K562 treated with DMSO at 1 percent for 24 hours (cell line): ENCODE results near the gene MAP7. TPM values are rescaled to one million over a fixed set of nuclear protein-coding genes. Genes with fewer than 3 reads are reported as not detected.

Source experiments
- total RNA-seq: library from RNA; unstranded; fragments of 300-600 nt; gene quantifications from 2 replicates; pipeline ENCODE4 v1.2.3, GENCODE V29; 2022; ENCODE audit warnings: low read depth; ENCODE audit not compliant: insufficient read depth

The MAP7 gene
- 10.4 and 11.0 TPM in 2 replicates for total RNA-seq

DNA sequence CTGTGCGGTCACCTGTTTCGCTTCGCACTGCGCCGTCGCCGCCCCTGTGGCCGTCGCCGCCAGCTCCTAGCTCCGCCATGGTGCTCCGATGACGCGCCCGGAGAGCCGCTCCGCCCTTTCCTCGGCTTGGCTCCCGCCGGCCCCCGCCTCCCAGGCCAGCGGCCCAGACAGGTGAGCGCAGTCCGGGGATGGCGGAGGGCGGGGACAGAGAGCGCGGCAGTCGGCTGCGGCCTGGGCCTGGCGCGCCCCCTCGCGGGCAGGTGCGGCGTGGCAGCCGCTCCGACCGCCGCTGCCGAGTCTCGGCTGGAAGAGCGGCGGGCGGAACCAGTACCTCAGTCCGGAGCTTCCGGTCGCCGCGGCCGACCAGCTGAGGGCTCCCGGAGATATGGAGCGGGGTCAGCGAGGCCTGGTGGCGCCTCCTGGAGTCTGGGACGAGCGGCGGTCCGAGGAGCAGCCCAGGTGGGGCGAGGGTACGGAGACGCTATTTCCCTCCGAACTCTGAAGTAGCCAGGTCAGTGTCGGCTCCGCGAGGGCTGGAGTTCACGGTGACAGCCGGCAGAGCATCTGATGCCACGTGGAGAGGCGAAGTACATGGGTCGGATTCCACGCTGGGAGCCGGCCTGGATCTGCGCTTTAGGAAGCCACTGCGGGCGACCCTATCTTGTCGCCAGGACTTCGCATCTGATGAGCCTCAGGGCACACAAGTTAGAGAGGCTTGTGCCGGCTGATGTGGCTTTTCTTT, at the start of gene MAP7:
TSS of gene MAP7 (minus strand) at position 93 of the 742 bp plus-strand sequence. CDS start at position 79, 14 bp downstream.

Other genes starting within 250 kb of the MAP7 start
- 4.1 and 5.1 TPM in 2 replicates for gene MAP3K5, start 242.1 kb upstream of the MAP7 start, total RNA-seq